ENCODE data around the gene AP2A2.

AP2A2 gene

GRCh38 chr11:993632-994167 is 68.0 kb downstream of the AP2A2 start:
- POLR2A ChIA-PET, result no interaction called here
- Histone ChIP-seq H3K4me3 (ENCODE audit: low read depth, low read length) (no peak overlapping the region), H3K9me3 (ENCODE audit: control insufficient read depth, insufficient read depth, low read depth, low read length) (no peaks in the 10 kb centered on the region), H3K4me1 (ENCODE audit: control insufficient read depth, insufficient read depth, low read length) (no peaks in the 10 kb centered on the region), H3K36me3 (ENCODE audit: control insufficient read depth in 2 of 2, insufficient read depth in 1 of 2, low read length in 2 of 2) (peaks cover 0 to 83% of the 10 kb centered on the region in 2 experiments; a peak in 1 of 3 replicates), H3K27ac (ENCODE audit: extremely low read depth, low read depth, low read length) (no peak overlapping the region)
- CTCF ChIA-PET, result no interaction called here
- TF ChIP-seq REST (tag by site-specific recombination; IDR thresholded peaks at IDR 0.05) (peak; percentile 68), GLI4 (tag by site-specific recombination; IDR thresholded peaks at IDR 0.05) (no peak)

- peaks cover 0 to 76% of the 10 kb centered on the region in 2 experiments; a peak in 2 of 3 replicates for H3K36me3 ChIP-seq (ENCODE audit: control insufficient read depth in 2 of 2, insufficient read depth in 1 of 2, low read length in 2 of 2)
- CTCF ChIA-PET, result no interaction called here
- H3K27ac ChIP-seq (ENCODE audit: extremely low read depth, low read depth, low read length), result no peak overlapping the region
Observed at GRCh38 chr11:995044-995751, 69.5 kb downstream of the AP2A2 start.

GRCh38 chr11:995752-996420 is 70.2 kb downstream of the AP2A2 start:
- no peak overlapping the region for H3K4me3 ChIP-seq (ENCODE audit: low read depth, low read length)
- H3K36me3 ChIP-seq (ENCODE audit: control insufficient read depth in 2 of 2, insufficient read depth in 1 of 2, low read length in 2 of 2), result peaks cover 0 to 78% of the 10 kb centered on the region in 2 experiments; a peak in 2 of 3 replicates
- peak; percentile 78 for TF ChIP-seq ZFHX2 (tag by site-specific recombination; conservative IDR thresholded peaks at IDR 0.05)
- no peak for TF ChIP-seq ZBTB6 (tag by site-specific recombination; IDR thresholded peaks at IDR 0.05)
- no peak for TF ChIP-seq ZNF248 (tag by site-specific recombination; IDR thresholded peaks at IDR 0.05)
- TF ChIP-seq KLF17 (tag by site-specific recombination; IDR thresholded peaks at IDR 0.05), result 0 out of 2 replicates have a peak, but pooled peaks have one; percentile 46
- no peak for TF ChIP-seq ZNF133 (tag by site-specific recombination; IDR thresholded peaks at IDR 0.05)
- TF ChIP-seq SP2 (tag by site-specific recombination; IDR thresholded peaks at IDR 0.05), result no peak
- no peak for TF ChIP-seq GLIS2 (tag by site-specific recombination; IDR thresholded peaks at IDR 0.05)
- no peak for TF ChIP-seq GLIS1 (tag by site-specific recombination; IDR thresholded peaks at IDR 0.05)
- no peak for TF ChIP-seq HOXD13 (CRISPR knock-in tag; IDR thresholded peaks at IDR 0.05; ENCODE audit: borderline replicate concordance)
- no peak for TF ChIP-seq ZNF239 (tag by site-specific recombination; IDR thresholded peaks at IDR 0.05)
- TF ChIP-seq KLF16 (tag by site-specific recombination; IDR thresholded peaks at IDR 0.05), result no peak
- no peak for TF ChIP-seq ZNF529 (tag by site-specific recombination; IDR thresholded peaks at IDR 0.05; ENCODE audit: insufficient replicate concordance)
- TF ChIP-seq KLF1 (tag by site-specific recombination; IDR thresholded peaks at IDR 0.05), result peak; percentile 20; the same call in 1 of the 2 replicates
- TF ChIP-seq ZNF704 (tag by site-specific recombination; IDR thresholded peaks at IDR 0.05), result no peak
- peak; percentile 62; the same call in 1 of the 2 replicates for TF ChIP-seq EGR2 (tag by site-specific recombination; IDR thresholded peaks at IDR 0.05; ENCODE audit: low read depth)
- no peak for TF ChIP-seq ZNF221 (tag by site-specific recombination; IDR thresholded peaks at IDR 0.05; ENCODE audit: borderline replicate concordance)
- POLR2A ChIA-PET, result no interaction called here
- CTCF ChIA-PET, result no interaction called here
- H3K9me3 ChIP-seq (ENCODE audit: control insufficient read depth, insufficient read depth, low read depth, low read length), result no peaks in the 10 kb centered on the region
- no peak overlapping the region for H3K27ac ChIP-seq (ENCODE audit: extremely low read depth, low read depth, low read length)
- no peaks in the 10 kb centered on the region for H3K4me1 ChIP-seq (ENCODE audit: control insufficient read depth, insufficient read depth, low read length)

More at GRCh38 chr11:995044-995751, 69.5 kb downstream of the AP2A2 start:
- H3K4me3 ChIP-seq (ENCODE audit: low read depth, low read length), result no peak overlapping the region
- POLR2A ChIA-PET, result no interaction called here
- H3K4me1 ChIP-seq (ENCODE audit: control insufficient read depth, insufficient read depth, low read length), result no peaks in the 10 kb centered on the region
- no peaks in the 10 kb centered on the region for H3K9me3 ChIP-seq (ENCODE audit: control insufficient read depth, insufficient read depth, low read depth, low read length)
- TF ChIP-seq ZNF600 (tag by site-specific recombination; IDR thresholded peaks at IDR 0.05), result peak; percentile 62
- no peak for TF ChIP-seq ZNF23 (tag by site-specific recombination; IDR thresholded peaks at IDR 0.05; ENCODE audit: borderline replicate concordance)
